Measurements from ENCODE around the gene PTH2. TPM values are rescaled to one million over a fixed set of nuclear protein-coding genes. Genes with fewer than 3 reads are reported as not detected.

The PTH2 gene
- total RNA-seq, 1 donor from 2014 or later, result not detected

- Mint-ChIP-seq H3K36me3 (ENCODE audit: low read depth) (no peaks in the 10 kb centered on the region), H3K4me3 (peak overlapping the region; percentile 62), H3K4me1 (peaks cover 38% of the 10 kb centered on the region), H3K27ac (peak overlapping the region; percentile 42), H3K27me3 (peaks cover 83% of the 10 kb centered on the region), H3K9me3 (no peaks in the 10 kb centered on the region)
- intact Hi-C loops (cut with micrococcal nuclease), result loop anchor here (2.0 kb wide), 1 partner anchor 22 kb away; no protein-coding TSS in a partner anchor
- peak; percentile 88 for DNase-seq
These were observed 2.0 kb downstream of the PTH2 start for GRCh38 chr19:49421039-49421877.

- DNase-seq, result no peak
- Mint-ChIP-seq H3K36me3 (ENCODE audit: low read depth) (no peaks in the 10 kb centered on the region), H3K4me3 (peak overlapping the region; percentile 14), H3K9me3 (no peaks in the 10 kb centered on the region), H3K27me3 (peaks cover 75% of the 10 kb centered on the region), H3K27ac (no peak overlapping the region), H3K4me1 (peaks cover 34% of the 10 kb centered on the region)
- intact Hi-C loops (cut with micrococcal nuclease), result loop anchor here (2.0 kb wide), 1 partner anchor 23 kb away; no protein-coding TSS in a partner anchor
These were observed 3.0 kb downstream of the PTH2 start for GRCh38 chr19:49420227-49420626.

GRCh38 chr19:49419173-49419572, 4.1 kb downstream of the PTH2 start:
- peaks cover 33% of the 10 kb centered on the region for H3K4me1 Mint-ChIP-seq
- H3K4me3 Mint-ChIP-seq, result no peak overlapping the region
- no peaks in the 10 kb centered on the region for H3K36me3 Mint-ChIP-seq (ENCODE audit: low read depth)
- no peak overlapping the region for H3K27ac Mint-ChIP-seq
- no peak for DNase-seq
- intact Hi-C loops (cut with micrococcal nuclease), result no loop called here
- peaks cover 65% of the 10 kb centered on the region for H3K27me3 Mint-ChIP-seq
- no peaks in the 10 kb centered on the region for H3K9me3 Mint-ChIP-seq

- DNase-seq, result no peak
- Mint-ChIP-seq H3K4me1 (peaks cover 27% of the 10 kb centered on the region), H3K27me3 (peaks cover 59% of the 10 kb centered on the region), H3K36me3 (ENCODE audit: low read depth) (no peaks in the 10 kb centered on the region), H3K4me3 (no peak overlapping the region), H3K27ac (no peak overlapping the region), H3K9me3 (no peaks in the 10 kb centered on the region)
- intact Hi-C loops (cut with micrococcal nuclease), result no loop called here
These were observed 4.7 kb downstream of the PTH2 start for GRCh38 chr19:49418511-49418910.

GRCh38 chr19:49417088-49417487, 6.2 kb downstream of the PTH2 start:
- Mint-ChIP-seq H3K4me1 (peaks cover 22% of the 10 kb centered on the region), H3K36me3 (ENCODE audit: low read depth) (no peaks in the 10 kb centered on the region), H3K9me3 (no peaks in the 10 kb centered on the region), H3K27me3 (peaks cover 49% of the 10 kb centered on the region), H3K27ac (no peak overlapping the region), H3K4me3 (no peak overlapping the region)
- intact Hi-C loops (cut with micrococcal nuclease), result no loop called here
- no peak for DNase-seq

- Mint-ChIP-seq H3K27ac (no peak overlapping the region), H3K9me3 (no peaks in the 10 kb centered on the region), H3K36me3 (ENCODE audit: low read depth) (no peaks in the 10 kb centered on the region), H3K4me3 (no peak overlapping the region), H3K4me1 (peaks cover 20% of the 10 kb centered on the region), H3K27me3 (peaks cover 37% of the 10 kb centered on the region)
- DNase-seq, result no peak
- intact Hi-C loops (cut with micrococcal nuclease), result no loop called here
These were observed 7.4 kb downstream of the PTH2 start for GRCh38 chr19:49415810-49416200.

GRCh38 chr19:49415102-49415809, 8.0 kb downstream of the PTH2 start:
- no peaks in the 10 kb centered on the region for H3K36me3 Mint-ChIP-seq (ENCODE audit: low read depth)
- no peak overlapping the region for H3K4me3 Mint-ChIP-seq
- DNase-seq, result no peak
- no peak overlapping the region for H3K27ac Mint-ChIP-seq
- H3K27me3 Mint-ChIP-seq, result peaks cover 31% of the 10 kb centered on the region
- H3K4me1 Mint-ChIP-seq, result peaks cover 17% of the 10 kb centered on the region
- intact Hi-C loops (cut with micrococcal nuclease), result no loop called here
- no peaks in the 10 kb centered on the region for H3K9me3 Mint-ChIP-seq

- peaks cover 22% of the 10 kb centered on the region for H3K27me3 Mint-ChIP-seq
- H3K9me3 Mint-ChIP-seq, result no peaks in the 10 kb centered on the region
- H3K4me3 Mint-ChIP-seq, result no peak overlapping the region
- peaks cover 24% of the 10 kb centered on the region for H3K4me1 Mint-ChIP-seq
- H3K36me3 Mint-ChIP-seq (ENCODE audit: low read depth), result no peaks in the 10 kb centered on the region
- no peak overlapping the region for H3K27ac Mint-ChIP-seq
- no peak for DNase-seq
- intact Hi-C loops (cut with micrococcal nuclease), result no loop called here
These were observed 9.0 kb downstream of the PTH2 start for GRCh38 chr19:49414256-49414655.

- Mint-ChIP-seq H3K4me1 (peaks cover 33% of the 10 kb centered on the region), H3K27ac (no peak overlapping the region), H3K27me3 (peaks cover 15% of the 10 kb centered on the region), H3K9me3 (no peaks in the 10 kb centered on the region), H3K36me3 (ENCODE audit: low read depth) (no peaks in the 10 kb centered on the region), H3K4me3 (no peak overlapping the region)
- intact Hi-C loops (cut with micrococcal nuclease), result no loop called here
- no peak for DNase-seq
These were observed 9.9 kb downstream of the PTH2 start for GRCh38 chr19:49413348-49413747.

- Mint-ChIP-seq H3K27me3 (peaks cover 6% of the 10 kb centered on the region), H3K4me3 (no peak overlapping the region), H3K9me3 (no peaks in the 10 kb centered on the region), H3K36me3 (ENCODE audit: low read depth) (no peaks in the 10 kb centered on the region), H3K27ac (peak overlapping the region; percentile 27), H3K4me1 (peaks cover 48% of the 10 kb centered on the region)
- intact Hi-C loops (cut with micrococcal nuclease), result no loop called here
- no peak for DNase-seq
These were observed 11.4 kb downstream of the PTH2 start for GRCh38 chr19:49411681-49412326.

GRCh38 chr19:49409441-49410029, 13.7 kb downstream of the PTH2 start:
- Mint-ChIP-seq H3K4me1 (peaks cover 47% of the 10 kb centered on the region), H3K4me3 (peak overlapping the region; percentile 54)

GRCh38 chr19:49408816-49409440, 14.3 kb downstream of the PTH2 start:
- H3K4me3 Mint-ChIP-seq, result peak overlapping the region; percentile 54
- peaks cover 47% of the 10 kb centered on the region for H3K4me1 Mint-ChIP-seq
- H3K36me3 Mint-ChIP-seq (ENCODE audit: low read depth), result no peaks in the 10 kb centered on the region
- no peak for DNase-seq
- no peaks in the 10 kb centered on the region for H3K27me3 Mint-ChIP-seq
- H3K27ac Mint-ChIP-seq, result peak overlapping the region; percentile 85
- no peaks in the 10 kb centered on the region for H3K9me3 Mint-ChIP-seq
- intact Hi-C loops (cut with micrococcal nuclease), result loop anchor here (2.0 kb wide), 1 partner anchor 14 kb away; the partner anchor contains the start of gene PTH2

More at GRCh38 chr19:49409441-49410029, 13.7 kb downstream of the PTH2 start:
- H3K9me3 Mint-ChIP-seq, result no peaks in the 10 kb centered on the region
- H3K36me3 Mint-ChIP-seq (ENCODE audit: low read depth), result no peaks in the 10 kb centered on the region
- peak overlapping the region; percentile 85 for H3K27ac Mint-ChIP-seq
- DNase-seq, result peak; percentile 83
- H3K27me3 Mint-ChIP-seq, result no peaks in the 10 kb centered on the region
- intact Hi-C loops (cut with micrococcal nuclease), result loop anchor here (2.0 kb wide), 1 partner anchor 13 kb away; the partner anchor contains the start of gene PTH2

GRCh38 chr19:49407482-49408015, 15.7 kb downstream of the PTH2 start:
- H3K9me3 Mint-ChIP-seq, result no peaks in the 10 kb centered on the region
- peaks cover 47% of the 10 kb centered on the region for H3K4me1 Mint-ChIP-seq
- no peak overlapping the region for H3K4me3 Mint-ChIP-seq
- intact Hi-C loops (cut with micrococcal nuclease), result loop anchor here (2.0 kb wide), 1 partner anchor 15 kb away; the partner anchor contains the start of gene PTH2
- H3K27me3 Mint-ChIP-seq, result no peaks in the 10 kb centered on the region
- DNase-seq, result no peak
- H3K36me3 Mint-ChIP-seq (ENCODE audit: low read depth), result no peaks in the 10 kb centered on the region
- H3K27ac Mint-ChIP-seq, result no peak overlapping the region

All from activated CD4-positive, alpha-beta T cell treated with anti-CD3 and anti-CD28 coated beads, Interleukin-2, amount 10 ng/mL, durations not matched to agents 24 days and 14 days (primary cell).